GM12892 (cell line): ENCODE data around the gene CA12.

ENCODE experiments used
- POLR2A ChIP-seq: IDR thresholded peaks from 2 replicates; pipeline ENCODE4 v1.6.1; 2011; ENCODE audit warnings: low read depth, low read length, control low read depth
- POLR2AphosphoS5 ChIP-seq: IDR thresholded peaks from 2 replicates; pipeline ENCODE4 v1.6.1; 2011; ENCODE audit warnings: low read depth, low read length, control low read depth

GRCh38 chr15:63418811-63419210 is 37.2 kb upstream of the CA12 start:
- TF ChIP-seq POLR2A (no peak), POLR2AphosphoS5 (no peak)
